Measurements from ENCODE around the gene MMP10.

DNA sequence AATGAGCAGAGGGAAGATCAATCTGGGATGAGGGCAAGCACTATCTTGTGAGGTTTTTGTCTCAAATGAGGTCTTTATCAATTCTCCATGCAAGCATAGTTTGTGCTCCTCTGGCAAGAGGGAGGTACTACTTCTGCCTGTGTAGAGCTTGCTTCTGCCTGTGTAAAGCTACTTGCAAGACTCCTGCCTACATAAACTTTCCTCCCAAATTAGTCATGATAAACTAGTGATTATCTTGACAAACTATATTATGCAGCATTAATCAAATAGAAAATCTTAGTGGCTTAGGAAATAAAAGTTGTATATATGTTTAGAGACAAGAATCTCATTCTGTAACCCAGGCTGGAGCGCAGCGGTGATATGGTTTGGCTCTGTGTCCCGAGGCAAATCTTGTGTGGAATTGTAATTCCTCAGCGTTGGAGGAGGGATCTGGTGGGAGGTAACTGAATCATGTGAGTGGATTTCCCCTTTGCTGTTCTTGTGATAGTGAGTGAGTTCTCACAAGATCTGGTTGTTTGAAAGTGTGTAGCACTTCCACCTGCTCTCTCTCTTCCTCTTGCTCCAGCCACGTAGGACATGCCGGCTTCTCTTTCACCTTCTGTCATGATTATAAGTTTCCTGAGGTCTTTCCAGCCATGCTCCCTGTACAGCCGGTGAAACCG is 8.0 kb upstream of the MMP10 start:
- TF ChIP-seq YY1 (IDR thresholded peaks at IDR 0.05; ENCODE audit: insufficient read depth, insufficient read length): no peak
- TF ChIP-seq ZNF274 (IDR thresholded peaks at IDR 0.05; ENCODE audit: low read depth, low read length): no peak
